ENCODE data around the gene COLEC11.

GRCh38 chr2:3682811-3683210, 87.9 kb downstream of the COLEC11 start:
- TF ChIP-seq FOXK2 (IDR thresholded peaks at IDR 0.05) (no peak), ZBTB33 (IDR thresholded peaks at IDR 0.05) (no peak), BHLHE40 (IDR thresholded peaks at IDR 0.05; ENCODE audit: borderline replicate concordance in 1 of 2, low read depth in 2 of 2, low read length in 1 of 2) (no peak), POLR2AphosphoS2 (IDR thresholded peaks at IDR 0.05; ENCODE audit: low read depth, low read length) (no peak)

All from GM12878 (cell line).